Stimulated activated naive CD8-positive, alpha-beta T cell treated with anti-CD3 and anti-CD28 coated beads, Interleukin-15, Interleukin-2, amounts not matched to agents 100 ng/mL and 50 ng/mL, for 24 hours (primary cell): Measurements from ENCODE around the gene THSD7B.

Experiments
- H3K27ac Mint-ChIP-seq: one replicate; pipeline ENCODE4 v1.8.0; 2021; ENCODE audit warnings: mild to moderate bottlenecking, mixed read lengths
- H3K27me3 Mint-ChIP-seq: one replicate; pipeline ENCODE4 v1.8.0; 2021; ENCODE audit warnings: mixed read lengths
- H3K36me3 Mint-ChIP-seq: one replicate; pipeline ENCODE4 v1.8.0; 2021; ENCODE audit warnings: low read depth, mixed read lengths
- H3K4me1 Mint-ChIP-seq: one replicate; pipeline ENCODE4 v1.8.0; 2021; ENCODE audit warnings: low read depth, mixed read lengths
- H3K4me3 Mint-ChIP-seq: one replicate; pipeline ENCODE4 v1.8.0; 2021; ENCODE audit warnings: mild to moderate bottlenecking, mixed read lengths
- H3K9me3 Mint-ChIP-seq: one replicate; pipeline ENCODE4 v1.8.0; 2021; ENCODE audit warnings: mixed read lengths

The THSD7B gene

DNA sequence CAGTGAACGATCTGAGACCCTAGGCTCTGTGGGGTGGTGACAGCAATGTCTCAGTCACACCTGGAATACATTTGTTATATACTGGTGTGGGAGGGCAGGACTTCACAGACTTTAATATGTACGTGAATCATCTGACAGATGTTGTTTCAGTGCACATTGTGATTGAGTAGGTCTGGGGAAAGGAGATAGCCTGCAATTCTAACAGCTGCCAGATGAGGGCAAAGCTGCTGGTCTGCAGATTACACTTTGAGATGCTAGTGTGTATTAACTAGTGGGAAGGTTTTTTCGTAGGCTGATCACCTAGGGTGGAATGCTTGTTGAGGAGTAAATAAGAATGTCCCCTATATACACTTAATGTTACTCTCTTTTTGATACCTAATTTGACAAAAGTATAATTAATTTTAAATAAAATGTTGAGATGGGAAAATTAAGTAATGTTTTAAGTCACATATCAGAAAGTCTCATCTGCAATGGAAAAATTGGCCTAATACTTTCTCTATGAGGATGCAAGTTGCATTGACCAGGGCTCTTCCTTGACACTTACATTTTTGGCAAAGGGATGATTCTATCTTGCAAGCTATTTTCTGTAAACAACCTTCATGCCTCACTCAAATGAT, 702.0 kb downstream of the THSD7B start:
- no peaks in the 10 kb centered on the region for H3K27me3 Mint-ChIP-seq
- no peaks in the 10 kb centered on the region for H3K36me3 Mint-ChIP-seq
- H3K27ac Mint-ChIP-seq, result no peak overlapping the region
- no peaks in the 10 kb centered on the region for H3K9me3 Mint-ChIP-seq
- no peak overlapping the region for H3K4me3 Mint-ChIP-seq
- H3K4me1 Mint-ChIP-seq, result no peaks in the 10 kb centered on the region

DNA sequence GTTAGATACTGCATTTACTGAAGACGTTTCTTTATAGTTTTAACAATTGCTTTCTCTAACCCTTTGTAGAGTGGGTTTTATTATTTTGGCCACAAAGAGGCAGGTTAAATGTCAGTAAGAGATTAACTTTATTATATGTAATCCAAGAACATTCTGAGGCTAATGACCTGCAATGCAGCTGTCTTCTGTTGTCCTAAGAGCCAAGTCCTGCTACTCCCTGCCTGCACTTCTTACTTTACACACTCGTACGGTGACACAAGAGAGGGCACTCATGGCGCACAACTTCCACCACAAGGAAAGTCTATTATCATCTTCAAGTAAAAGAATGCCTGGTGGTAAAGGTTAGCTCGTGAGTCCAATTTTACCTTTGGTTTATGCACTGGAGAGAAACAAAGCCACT, 727.9 kb downstream of the THSD7B start:
- Mint-ChIP-seq H3K27me3 (no peaks in the 10 kb centered on the region), H3K4me1 (no peaks in the 10 kb centered on the region), H3K9me3 (peaks cover 4% of the 10 kb centered on the region), H3K36me3 (no peaks in the 10 kb centered on the region), H3K27ac (no peak overlapping the region), H3K4me3 (no peak overlapping the region)

DNA sequence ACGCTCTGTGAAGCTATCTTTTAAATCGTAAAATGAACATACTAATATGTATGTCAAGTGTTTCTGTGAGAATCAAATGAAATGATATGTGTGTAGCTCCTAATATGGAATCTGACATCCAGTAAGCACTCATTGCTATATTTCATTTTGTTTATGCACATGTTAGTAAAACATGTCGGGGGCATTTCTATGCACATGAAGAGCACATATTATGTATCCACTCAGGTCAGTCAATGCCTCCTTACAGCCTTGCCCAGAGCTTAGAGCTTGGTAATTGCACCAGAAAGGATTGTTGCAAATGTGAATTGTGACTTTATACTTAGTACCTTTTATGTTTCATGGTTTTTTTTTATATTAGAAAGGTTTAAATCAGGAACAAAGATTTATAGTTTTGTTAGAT, 735.3 kb downstream of the THSD7B start:
- H3K36me3 Mint-ChIP-seq, result no peaks in the 10 kb centered on the region
- H3K27ac Mint-ChIP-seq, result no peak overlapping the region
- H3K4me1 Mint-ChIP-seq, result no peaks in the 10 kb centered on the region
- H3K4me3 Mint-ChIP-seq, result no peak overlapping the region
- no peaks in the 10 kb centered on the region for H3K9me3 Mint-ChIP-seq
- no peaks in the 10 kb centered on the region for H3K27me3 Mint-ChIP-seq

DNA sequence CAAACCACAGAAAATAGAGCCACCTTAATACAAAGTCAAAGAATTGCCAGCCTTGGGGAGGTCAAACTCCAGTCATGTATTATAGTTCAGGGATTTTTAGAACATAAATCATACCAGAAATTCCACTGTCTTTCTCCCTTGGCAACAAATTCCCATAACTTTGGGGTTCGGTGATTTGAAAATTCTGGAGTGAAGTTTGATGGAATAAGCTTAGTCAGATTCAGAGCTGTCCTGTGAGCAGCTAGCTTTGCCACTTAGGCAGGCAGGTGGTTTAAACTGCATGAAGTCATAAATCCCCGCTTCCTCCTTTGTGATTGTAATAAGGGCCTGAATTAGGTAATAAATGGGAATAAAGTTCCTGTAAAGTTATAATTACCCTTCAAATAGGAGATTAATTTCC, 741.9 kb downstream of the THSD7B start:
- no peak overlapping the region for H3K4me3 Mint-ChIP-seq
- no peak overlapping the region for H3K27ac Mint-ChIP-seq
- peaks cover 3% of the 10 kb centered on the region for H3K9me3 Mint-ChIP-seq
- no peaks in the 10 kb centered on the region for H3K27me3 Mint-ChIP-seq
- H3K4me1 Mint-ChIP-seq, result no peaks in the 10 kb centered on the region
- no peaks in the 10 kb centered on the region for H3K36me3 Mint-ChIP-seq

DNA sequence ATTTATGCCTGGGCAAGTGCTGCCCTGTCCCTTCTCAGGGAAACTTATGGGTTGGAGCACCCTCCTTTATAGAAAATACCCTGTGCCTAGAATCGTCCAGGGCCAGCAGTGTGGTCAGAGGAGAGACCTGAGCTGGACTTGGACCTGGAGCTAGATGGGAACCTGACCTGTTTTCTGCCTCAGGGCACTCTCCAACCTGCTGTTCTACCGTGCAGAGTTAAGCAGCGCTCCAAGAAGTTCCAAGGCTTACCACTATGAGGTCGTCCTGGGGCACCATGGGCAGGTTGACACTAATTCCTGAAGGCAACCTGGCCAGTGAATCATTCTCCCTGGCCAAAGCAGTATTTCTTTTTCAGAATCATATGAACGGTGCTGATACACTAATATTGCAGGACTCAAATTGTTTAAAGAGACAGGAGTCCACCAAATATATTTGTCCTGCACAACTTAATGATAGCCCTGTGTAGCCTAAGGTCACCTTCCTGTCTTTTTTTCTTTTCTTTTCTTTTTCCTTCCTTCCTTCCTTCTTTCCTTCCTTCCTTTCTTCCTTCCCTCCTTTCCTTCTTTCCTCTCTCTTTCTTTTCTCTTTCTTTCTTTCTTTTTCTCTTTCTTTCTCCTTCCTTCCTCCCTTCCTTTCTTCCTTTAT, 743.5 kb downstream of the THSD7B start:
- Mint-ChIP-seq H3K4me1 (no peaks in the 10 kb centered on the region), H3K27ac (no peak overlapping the region), H3K27me3 (no peaks in the 10 kb centered on the region), H3K9me3 (peaks cover 3% of the 10 kb centered on the region), H3K4me3 (no peak overlapping the region), H3K36me3 (no peaks in the 10 kb centered on the region)

DNA sequence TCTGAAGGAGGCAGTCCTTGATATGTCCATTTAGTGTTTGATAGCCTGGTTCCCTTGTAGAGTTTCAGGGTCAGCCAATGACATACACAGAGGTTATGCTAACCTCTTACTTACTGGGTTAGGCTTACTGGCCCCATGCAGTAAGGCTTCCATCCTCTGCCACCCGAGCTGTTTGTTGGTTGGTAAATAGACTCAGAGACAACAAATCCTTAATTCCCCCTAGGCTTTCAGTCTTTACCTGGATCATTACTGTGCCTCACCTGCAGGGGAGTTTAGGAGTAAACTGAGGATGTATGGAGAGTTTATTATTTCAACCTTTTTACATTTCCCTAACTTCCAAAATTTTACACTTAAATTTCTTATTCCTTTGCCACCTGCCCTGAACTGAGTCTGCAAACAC, 746.2 kb downstream of the THSD7B start:
- no peaks in the 10 kb centered on the region for H3K36me3 Mint-ChIP-seq
- no peaks in the 10 kb centered on the region for H3K27me3 Mint-ChIP-seq
- no peaks in the 10 kb centered on the region for H3K4me1 Mint-ChIP-seq
- no peak overlapping the region for H3K27ac Mint-ChIP-seq
- H3K4me3 Mint-ChIP-seq, result no peak overlapping the region
- H3K9me3 Mint-ChIP-seq, result peaks cover 3% of the 10 kb centered on the region

DNA sequence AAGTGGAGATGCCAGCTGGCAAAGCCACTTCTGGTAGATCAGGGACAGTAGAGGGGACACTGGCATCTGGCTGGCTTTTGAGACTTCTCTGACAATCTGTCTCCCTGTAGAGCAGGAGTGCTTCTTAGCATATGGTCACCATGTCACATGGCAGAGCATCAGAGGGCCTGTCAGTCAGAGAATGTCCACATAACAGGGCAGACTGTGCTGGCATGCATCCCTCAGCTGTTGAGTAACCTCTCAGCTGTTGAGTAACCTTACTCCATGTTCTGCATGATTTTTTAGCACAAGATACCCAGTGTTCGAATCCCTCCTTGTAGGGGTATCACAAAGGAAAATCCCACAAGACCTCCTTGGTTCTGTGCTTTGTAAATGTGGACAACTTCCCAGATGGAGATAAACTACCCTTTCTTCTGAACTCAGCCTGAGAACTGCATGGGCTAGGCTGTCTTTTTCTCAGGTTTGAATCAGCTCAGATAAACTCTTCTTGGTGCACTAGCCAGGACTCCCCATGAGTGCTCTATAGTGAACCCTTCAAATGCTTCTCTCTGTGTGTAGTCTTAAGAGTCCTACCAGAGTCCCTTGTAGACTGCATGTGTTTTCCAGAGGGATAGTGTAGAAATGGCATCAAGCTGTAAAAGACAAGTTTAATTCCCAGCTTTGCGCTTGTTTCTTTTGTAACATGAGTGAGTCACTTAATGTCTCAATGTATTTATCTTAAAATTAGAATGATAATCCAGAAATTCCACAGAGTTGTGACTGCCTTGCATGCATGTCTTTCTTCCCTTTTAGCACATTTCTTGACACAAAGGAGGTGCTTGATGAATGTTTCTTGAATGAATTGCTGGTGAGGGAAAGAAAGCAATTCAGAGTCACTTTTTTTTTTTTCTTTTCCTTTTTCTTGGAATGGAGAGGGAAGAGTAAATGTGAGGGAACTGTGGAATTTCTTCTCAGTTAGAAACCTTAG, 756.6 kb downstream of the THSD7B start:
- Mint-ChIP-seq H3K36me3 (no peaks in the 10 kb centered on the region), H3K27me3 (no peaks in the 10 kb centered on the region), H3K9me3 (no peaks in the 10 kb centered on the region), H3K4me3 (no peak overlapping the region), H3K27ac (no peak overlapping the region), H3K4me1 (no peaks in the 10 kb centered on the region)

DNA sequence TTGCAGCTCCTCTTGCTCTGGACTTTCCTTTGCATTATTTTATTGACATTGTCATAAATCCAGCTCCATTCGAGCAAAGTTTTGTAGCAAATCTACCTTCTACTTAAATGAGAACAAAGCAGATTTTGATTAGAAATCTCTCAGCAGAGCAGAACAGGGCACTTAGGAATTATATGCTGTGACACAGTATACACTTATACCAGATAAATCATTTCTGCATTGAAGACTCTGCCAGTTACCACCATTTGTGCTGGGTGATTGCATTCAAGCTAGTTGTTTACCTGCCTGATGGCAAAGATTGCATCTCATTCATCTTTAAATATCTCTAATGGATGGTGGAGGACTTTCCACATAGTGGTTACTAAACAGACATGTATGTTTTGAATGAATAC, 757.3 kb downstream of the THSD7B start:
- Mint-ChIP-seq H3K27me3 (peaks cover 3% of the 10 kb centered on the region), H3K36me3 (no peaks in the 10 kb centered on the region), H3K4me1 (no peaks in the 10 kb centered on the region), H3K9me3 (no peaks in the 10 kb centered on the region), H3K4me3 (no peak overlapping the region), H3K27ac (no peak overlapping the region)

DNA sequence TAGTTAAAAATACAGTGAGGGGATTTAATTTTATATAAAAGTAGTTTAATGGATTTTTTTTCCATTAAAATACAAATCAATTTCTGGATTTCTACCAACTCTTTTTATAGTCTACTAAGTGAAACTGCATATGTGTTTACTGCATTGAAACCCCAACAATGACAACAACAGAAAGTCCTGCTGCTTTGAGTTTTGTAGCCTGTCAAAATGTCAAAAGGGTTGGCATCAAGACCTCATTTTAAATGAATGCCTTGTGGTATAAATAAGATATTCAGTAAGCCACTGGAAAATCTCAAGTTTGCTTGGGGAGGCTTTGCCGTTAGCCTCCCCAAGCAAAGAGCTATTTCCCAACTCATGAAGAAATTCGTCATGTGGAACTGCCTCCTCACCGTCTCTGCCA, 758.6 kb downstream of the THSD7B start:
- no peaks in the 10 kb centered on the region for H3K9me3 Mint-ChIP-seq
- H3K4me1 Mint-ChIP-seq, result no peaks in the 10 kb centered on the region
- no peak overlapping the region for H3K27ac Mint-ChIP-seq
- peaks cover 3% of the 10 kb centered on the region for H3K27me3 Mint-ChIP-seq
- no peaks in the 10 kb centered on the region for H3K36me3 Mint-ChIP-seq
- H3K4me3 Mint-ChIP-seq, result no peak overlapping the region

DNA sequence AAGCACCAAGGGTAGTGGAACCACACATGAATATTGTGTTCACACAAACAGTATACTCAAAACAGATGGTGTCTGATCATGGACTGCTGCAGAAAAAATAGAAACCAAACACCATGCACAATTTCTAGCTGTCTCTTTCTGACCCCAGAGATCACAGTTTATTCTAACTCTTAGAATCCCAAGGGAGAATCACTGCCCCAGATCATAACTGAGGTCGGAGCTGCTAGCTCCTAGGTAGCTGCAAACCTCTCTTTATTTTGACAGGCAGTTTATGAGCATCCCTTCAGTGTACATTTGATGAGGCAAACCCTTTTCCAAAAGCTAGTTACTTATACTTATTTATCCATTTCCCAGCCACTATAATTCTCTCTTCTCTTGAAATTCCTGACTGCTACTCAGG, 759.8 kb downstream of the THSD7B start:
- Mint-ChIP-seq H3K36me3 (no peaks in the 10 kb centered on the region), H3K4me1 (no peaks in the 10 kb centered on the region), H3K9me3 (no peaks in the 10 kb centered on the region), H3K27ac (no peak overlapping the region), H3K27me3 (peaks cover 3% of the 10 kb centered on the region), H3K4me3 (no peak overlapping the region)

DNA sequence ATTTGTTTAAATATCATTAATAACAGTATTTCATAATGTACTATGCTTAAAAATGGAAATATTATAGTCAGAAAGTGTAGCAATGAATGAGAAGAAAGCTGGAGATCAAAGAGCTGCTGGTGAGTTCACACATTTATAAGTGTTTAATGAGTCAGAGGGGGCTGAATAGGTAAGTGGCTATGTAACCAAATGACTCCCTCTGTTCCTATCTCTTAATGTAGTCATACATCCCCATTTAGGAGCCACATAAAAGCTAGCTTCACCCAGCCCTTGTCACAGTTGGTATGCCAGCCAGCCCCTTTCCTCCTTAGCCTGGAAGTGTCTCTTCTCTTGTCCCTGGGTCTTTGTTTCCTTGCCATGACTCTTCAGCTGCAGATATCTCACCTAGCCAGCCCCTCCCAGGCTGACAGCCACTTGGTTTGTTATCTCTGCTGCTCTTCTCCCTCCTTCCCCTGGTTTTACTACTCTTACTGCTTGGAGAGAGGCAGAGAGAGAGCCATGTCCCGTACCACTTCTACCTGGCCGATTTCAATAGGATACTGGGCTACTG, 760.4 kb downstream of the THSD7B start:
- Mint-ChIP-seq H3K4me3 (no peak overlapping the region), H3K36me3 (no peaks in the 10 kb centered on the region), H3K9me3 (no peaks in the 10 kb centered on the region), H3K27ac (no peak overlapping the region), H3K27me3 (peaks cover 3% of the 10 kb centered on the region), H3K4me1 (no peaks in the 10 kb centered on the region)

DNA sequence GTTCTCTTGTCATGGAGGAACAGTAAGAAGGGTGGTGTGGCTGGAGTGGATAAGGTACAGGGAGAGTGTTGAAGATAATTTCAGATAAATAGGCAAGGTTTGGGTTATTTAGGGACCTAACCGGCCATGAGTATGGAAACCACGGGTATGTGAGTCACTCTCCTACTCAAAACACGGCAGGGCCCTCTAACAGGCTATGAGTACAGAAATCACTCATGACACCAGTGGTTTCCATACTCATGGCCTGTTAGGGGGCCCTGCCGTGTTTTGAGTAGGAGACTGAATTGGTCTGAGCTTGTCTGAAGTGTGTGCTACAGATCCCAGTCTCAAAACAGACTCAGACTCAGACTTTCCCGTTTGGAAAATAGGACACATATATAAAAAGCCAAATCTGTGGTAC, 770.6 kb downstream of the THSD7B start:
- no peaks in the 10 kb centered on the region for H3K36me3 Mint-ChIP-seq
- no peaks in the 10 kb centered on the region for H3K4me1 Mint-ChIP-seq
- no peak overlapping the region for H3K27ac Mint-ChIP-seq
- no peaks in the 10 kb centered on the region for H3K27me3 Mint-ChIP-seq
- H3K4me3 Mint-ChIP-seq, result no peak overlapping the region
- H3K9me3 Mint-ChIP-seq, result peaks cover 4% of the 10 kb centered on the region

DNA sequence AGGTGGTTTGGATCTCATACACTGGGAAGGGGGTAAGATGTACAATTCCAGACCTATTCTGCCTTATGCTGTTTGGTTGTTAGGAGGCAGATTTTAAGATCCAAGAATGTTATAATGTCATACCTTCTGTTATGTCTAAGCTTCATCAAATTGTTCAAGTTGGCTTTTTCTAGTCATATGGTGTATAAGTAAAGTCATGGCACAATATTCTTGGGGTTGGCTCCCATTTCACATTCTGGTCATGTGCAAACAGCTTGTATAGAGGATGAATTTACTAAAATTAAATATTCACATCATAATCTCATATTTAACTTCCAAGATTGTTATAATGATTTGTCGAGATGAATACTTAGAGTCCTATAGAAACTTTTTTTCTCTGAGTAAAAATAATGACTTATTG, 774.0 kb downstream of the THSD7B start:
- Mint-ChIP-seq H3K9me3 (peaks cover 12% of the 10 kb centered on the region), H3K36me3 (no peaks in the 10 kb centered on the region), H3K27me3 (no peaks in the 10 kb centered on the region), H3K4me3 (no peak overlapping the region), H3K4me1 (no peaks in the 10 kb centered on the region), H3K27ac (no peak overlapping the region)

DNA sequence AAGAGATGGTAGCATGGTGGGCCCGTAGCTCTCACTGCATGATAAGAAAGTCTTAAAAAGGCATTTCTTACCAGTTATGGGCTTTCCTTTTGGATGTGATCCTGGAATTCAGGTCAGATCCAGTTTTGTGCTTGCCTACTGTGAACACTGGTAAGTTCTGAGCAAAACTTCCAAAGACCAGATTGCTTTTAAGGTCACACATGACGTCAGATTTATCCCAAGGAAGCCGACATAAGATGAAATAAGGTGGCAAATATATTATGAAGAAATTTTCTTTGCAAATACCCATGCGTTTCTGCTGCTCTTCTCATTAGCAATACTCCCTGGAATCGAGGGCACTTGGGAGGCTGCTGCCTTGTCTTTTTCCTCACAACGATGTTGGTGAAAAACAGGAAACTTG, 782.5 kb downstream of the THSD7B start:
- Mint-ChIP-seq H3K36me3 (no peaks in the 10 kb centered on the region), H3K9me3 (peaks cover 3% of the 10 kb centered on the region), H3K4me3 (no peak overlapping the region), H3K4me1 (no peaks in the 10 kb centered on the region), H3K27ac (no peak overlapping the region), H3K27me3 (no peaks in the 10 kb centered on the region)

DNA sequence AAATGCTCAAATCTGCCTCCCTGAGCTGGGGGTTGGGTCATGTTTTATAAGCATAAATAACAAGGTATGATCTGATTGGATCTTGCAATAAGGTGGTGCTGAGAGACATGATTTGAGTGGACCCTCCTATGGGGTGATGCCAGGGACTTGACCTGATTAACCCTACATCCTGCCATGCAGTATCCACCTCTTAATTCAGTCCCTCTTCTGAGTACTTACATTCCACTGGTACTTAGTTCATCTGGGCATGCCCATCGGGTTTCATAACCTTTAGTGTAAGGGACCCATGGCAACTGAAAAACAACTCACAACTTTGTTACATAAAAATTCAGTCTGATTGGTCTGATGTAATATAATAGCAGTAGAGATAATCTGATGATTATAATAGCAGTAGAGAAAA, 801.0 kb downstream of the THSD7B start:
- no peak overlapping the region for H3K4me3 Mint-ChIP-seq
- no peaks in the 10 kb centered on the region for H3K36me3 Mint-ChIP-seq
- H3K27me3 Mint-ChIP-seq, result no peaks in the 10 kb centered on the region
- H3K4me1 Mint-ChIP-seq, result no peaks in the 10 kb centered on the region
- peaks cover 8% of the 10 kb centered on the region for H3K9me3 Mint-ChIP-seq
- no peak overlapping the region for H3K27ac Mint-ChIP-seq
